Endothelial cell of hepatic sinusoid (primary cell): ENCODE measurements around the gene CNOT6L.

Experiments
- in situ Hi-C: cut with HindIII; loops from 2 replicates; pipeline ENCODE4 v1.10.0; 2017; ENCODE audit warnings: low sequenced_read_pairs

The CNOT6L gene

DNA sequence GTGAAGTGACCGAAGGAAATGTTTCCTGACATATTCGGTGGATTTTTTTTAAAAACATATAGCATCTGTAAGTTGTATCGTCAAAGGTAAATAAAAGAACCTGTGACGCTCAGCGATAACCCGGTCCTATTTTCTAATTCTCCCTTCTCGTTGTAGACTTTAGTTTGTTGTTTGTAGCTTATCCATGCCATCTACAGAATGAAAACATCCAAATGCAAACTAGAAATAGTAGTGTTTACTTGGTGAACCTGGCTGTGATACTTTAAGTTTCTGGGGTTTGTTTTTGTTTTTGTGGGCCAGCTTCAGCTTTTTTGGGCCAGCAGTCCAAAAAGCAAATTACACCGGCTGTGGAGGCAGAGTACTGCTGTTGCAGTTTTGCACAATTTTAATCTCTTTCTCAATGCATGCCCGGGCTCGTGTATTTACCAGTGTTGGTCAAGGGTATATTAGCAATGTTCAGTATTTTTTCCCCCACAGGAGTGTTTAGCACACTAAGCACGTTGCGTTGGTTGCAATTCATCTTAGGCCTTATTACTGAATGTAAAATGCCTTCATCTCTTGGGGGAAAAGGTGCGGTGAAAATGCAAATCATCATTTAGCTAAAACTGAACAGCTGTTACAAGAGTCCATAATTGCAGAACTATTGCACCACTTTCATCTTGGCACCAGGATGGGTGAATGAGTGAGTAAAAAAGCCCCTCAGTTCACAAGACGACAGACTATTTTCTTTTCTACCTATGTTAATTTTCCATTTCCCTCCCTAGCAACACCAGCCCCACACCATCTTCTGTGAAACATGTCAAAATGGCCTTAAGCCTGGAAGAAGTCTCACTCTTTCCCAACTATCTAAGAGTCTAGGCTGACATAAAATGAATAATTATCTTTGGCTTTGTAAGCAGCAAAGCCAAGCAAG, 1.7 kb upstream of the CNOT6L start:
- in situ Hi-C loops: no loop called here

DNA sequence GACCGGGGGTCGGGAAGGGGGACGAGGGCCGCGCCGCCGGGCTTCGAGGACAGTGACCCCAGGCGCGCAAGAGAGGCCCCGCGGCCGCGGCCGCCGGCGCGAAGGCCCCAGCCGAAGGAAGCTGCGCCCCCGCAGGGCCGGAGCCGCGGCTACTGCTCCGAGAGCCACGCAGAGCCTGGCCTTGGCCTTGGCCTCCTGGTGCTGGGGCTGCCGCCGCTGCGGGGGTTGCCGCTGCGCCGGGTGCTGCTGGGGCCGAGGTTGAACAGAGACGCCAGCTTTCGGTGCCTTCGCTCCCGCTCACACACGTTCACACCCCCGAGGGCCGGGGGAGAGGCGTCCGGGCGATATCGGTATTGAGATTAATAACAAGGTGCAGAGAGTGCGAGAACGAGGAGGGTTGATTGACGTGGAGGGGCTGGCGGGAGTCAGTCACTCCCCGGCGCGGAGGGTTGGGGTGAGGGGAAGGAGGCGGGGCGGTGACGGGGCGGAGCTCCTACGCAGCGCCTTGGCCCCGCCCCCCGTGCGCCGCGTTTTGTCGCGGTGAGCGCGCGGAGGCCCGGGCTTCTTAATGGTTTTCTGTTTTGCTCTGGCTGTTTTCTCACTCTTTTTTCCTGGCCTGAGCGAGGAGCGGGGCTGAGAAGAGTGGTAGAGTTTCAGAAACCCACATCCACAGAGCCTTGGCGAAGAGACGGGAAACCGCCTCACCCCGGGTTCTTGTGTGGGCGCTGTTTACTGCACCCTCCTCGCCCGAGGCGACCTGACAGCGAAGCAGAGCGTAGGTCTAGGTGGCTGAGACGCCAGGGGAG, 878 bp upstream of the CNOT6L start:
- in situ Hi-C loops: no loop called here

DNA sequence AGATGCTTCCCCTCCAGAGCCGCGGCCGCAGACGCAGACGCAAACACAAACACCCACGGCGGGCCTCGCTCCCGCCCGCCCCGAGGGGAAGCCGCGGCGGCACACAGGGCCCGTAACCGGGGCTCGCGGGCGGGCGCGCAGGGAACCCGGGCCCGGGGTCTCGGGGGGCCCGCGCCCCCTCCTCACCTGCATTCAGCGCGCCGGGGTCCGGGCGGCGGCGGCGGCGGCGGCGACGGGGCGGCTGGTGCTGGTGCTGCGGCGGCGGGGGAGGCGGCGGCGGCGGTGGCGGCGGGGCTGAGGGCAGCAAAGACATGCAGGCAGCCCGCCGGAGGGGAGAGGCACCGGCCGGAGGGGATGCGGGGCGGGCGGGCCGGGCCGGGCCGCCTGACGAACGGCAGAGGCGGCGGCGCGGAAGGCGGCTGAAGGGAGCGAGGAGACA, 255 bp upstream of the CNOT6L start:
- in situ Hi-C loops: no loop called here

DNA sequence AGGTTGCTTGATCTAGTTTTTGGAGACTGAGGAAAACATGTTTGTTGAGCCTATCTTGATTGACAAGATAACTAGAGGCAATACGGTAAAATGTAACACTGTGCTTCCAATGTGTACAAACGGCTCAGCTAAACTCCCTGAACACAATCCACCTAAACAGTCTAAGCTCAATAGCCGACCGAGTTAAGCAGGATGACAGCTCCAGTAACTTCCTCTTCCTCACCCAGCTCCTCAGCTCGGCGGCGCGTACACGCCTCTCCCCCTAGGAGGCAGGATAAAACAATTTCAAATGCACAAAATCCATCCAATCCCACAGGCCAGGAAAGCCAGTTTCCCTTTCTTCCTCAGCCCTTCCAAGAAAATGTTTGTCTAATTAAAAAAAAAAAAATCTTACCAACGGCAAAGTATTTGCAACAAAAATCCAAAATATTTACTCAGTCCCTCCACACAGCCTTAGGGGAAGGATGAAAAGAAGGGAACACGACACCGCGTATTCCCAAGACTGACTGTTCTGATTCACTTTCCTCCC, 1.0 kb downstream of the CNOT6L start:
- in situ Hi-C loops: no loop called here

DNA sequence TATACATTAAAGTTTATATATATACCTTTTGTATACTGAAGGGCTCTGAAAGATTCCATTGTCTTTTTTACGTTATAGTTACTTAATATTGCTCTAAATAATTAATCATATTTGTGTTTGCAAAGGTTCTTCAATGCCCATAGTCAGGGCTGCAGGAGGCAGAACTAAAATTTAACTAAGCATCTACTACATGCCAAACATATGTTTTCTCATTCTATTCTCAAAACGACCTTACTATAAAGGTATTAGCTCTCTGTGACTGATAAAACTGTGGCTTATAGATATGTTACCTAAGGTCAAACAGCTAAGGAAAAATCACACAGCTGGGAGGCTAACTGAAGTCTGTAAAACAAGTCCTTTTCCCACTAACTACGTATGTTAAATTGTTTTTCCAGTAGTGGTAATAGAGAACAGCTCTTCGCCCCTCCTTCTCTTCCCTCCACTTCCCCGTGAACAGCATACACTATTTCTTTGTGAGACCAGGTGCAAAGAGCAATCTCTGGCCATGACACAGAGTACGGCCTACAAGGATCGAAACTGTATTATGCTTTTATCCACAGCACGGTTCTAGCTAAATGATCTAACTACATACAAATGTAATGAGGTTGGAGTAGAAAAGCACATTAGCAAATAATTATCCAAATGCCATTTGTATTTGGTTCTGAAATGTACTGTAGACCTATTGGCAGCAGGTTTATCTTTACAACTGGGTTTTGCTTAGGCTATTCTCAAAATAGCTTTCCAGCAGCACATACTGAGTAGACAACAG, 1.7 kb downstream of the CNOT6L start:
- in situ Hi-C loops: no loop called here

DNA sequence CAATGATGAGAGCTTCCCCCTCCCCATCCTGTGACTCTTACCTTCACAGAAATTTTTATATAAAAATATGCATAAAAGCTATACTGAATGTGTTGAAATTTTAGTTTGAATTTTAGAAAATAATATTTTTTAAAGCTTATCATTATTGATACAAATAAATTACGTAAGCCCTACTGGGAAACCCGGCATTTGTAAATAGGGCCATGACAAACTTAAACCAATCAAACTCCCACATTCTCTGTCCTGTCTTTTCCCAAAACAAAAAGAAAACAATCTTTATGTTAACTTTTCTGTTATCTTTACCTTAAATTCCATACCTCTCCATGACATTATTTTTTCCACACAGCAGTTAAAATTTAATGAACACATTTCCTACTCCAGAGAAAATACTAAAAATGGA, 2.6 kb downstream of the CNOT6L start:
- in situ Hi-C loops: no loop called here

DNA sequence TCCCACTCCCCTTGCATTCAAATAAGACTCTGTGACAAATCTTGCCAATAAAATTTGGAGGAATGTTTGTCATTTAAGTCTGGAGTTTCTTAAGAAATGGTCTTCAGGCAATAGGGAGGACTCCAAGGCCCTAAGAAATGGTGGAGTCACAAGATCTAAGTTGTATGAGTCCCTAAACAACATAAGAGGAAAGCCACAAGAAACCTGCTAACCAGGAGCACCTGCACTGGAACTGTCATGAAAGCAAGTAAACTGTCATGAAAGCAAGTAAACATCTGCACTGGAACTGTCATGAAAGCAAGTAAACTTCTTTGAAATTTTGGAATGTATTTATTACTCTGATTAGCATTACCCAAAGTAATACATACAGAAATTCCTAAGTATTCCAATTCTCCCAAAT, 3.5 kb downstream of the CNOT6L start:
- in situ Hi-C loops: no loop called here

DNA sequence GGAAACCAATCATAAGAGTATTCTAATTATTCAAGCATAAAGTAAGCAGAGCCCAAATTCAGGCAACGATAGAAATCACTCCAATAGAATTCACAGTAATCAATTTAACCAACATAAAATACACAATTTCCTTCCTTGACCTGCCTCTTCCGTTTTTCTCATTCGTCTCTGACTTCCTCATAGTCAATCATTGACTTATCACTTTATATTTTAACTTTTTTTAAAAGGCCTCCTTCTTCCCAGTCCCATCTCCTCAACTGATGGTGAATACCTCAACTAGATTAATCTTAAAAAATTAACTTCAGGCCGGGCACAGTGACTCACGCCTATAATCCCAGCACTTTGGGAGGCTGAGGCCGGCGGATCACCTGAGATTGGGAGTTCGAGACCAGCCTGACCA, 13.3 kb downstream of the CNOT6L start:
- in situ Hi-C loops: no loop called here

DNA sequence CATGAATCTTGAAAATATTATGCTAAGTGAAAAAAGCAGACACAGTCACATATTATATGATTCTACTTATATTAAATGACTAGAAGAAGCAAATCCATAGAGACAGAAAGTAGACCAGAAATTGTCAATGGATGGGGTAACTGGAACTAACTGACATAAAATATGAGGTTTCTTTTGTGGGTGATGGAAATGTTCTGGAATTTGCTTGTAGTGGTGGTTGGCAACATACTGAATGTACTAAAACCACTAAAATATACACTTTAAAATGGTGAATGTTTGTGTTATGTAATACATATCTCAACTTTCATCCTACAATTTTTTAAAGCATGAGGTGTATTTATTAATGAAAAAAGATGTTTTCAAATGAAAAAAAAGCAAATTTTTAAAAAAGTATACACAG, 14.7 kb downstream of the CNOT6L start:
- in situ Hi-C loops: no loop called here

DNA sequence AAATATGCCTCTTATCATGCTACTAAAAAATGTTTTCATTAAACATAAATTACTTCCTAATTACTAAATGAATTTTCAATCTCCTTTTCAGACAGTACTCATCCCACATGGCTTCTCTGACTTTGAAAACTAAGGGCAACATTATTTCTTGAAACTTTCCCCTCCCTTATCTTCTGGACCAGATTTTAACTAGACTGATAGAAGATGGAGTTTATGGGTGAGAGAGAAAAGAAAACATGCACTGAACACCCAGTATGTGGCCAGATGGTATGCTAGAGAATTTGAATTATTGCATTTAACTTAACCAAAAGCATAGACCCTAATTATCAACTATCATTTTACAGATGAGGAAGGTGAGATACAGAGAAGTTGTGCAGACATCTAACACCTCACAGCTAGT, 16.8 kb downstream of the CNOT6L start:
- in situ Hi-C loops: no loop called here

DNA sequence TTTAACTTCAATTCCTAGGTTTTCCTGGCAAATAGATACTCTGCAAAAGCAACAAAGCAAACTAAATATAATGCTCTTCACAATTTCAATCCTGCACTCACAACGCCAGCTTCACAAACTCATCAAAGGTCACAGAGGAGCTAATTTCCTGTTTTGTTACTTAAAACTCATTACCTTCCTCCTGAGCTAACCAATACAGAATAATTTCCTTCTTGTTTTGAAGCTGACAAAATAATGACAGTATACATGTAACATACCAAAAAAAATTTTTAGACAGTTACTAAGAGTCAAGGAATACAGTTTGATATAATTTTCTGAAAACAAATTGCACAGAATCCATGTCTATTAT, 17.9 kb downstream of the CNOT6L start:
- in situ Hi-C loops: no loop called here

DNA sequence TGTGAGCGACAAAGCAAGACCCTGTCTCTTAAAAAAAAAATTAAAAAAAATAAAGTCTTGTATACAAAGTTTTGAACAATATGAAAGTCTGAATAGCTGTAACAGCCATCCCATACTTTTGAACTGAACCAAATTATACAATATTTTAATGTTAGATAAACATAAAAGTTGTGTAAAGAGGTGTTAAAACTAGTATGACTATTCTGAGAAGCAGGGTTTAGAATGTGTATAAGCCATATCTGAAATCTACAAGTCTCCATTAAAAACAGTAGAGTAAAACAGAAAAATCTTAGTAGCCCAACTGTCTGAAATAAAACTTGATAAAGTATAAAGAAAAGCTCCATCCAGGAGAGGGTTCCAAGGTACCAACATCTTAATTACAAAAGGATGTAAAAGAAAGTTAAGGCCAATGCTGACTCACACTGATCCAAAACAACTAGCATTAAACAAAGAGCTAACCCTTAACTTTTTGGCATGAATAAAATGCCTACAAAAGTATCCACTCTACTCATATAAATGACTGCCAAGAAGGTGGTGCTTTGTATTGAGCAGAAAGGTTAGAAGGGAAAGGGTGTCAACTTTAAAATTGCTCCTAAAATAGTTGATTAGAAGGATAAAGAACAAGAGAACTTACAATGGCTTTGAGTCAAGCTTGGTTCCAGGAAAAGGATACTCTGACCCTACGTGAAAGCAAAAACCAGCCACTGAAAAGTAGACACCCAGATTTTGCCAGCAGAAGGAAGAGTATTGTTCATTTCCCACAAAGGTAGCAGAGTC, 18.5 kb downstream of the CNOT6L start:
- in situ Hi-C loops: no loop called here

DNA sequence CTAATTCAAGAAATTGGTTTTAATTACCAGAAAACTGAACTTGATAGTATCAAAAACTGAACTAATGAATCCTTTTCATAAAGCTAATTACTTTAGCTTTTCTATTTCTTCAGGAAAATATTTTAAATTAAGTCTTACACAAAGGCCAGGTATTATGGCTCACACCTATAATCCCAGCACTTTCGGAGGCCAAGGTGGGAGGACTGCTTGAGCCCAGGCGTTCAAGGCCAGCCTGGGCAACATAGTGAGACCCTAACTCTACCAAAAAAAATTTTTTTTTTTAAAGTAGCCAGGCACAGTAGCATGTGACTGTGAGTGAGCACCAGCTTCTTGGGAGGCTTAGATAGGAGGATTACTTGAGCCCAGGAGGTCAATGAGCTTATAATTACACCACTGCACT, 19.1 kb downstream of the CNOT6L start:
- in situ Hi-C loops: no loop called here

DNA sequence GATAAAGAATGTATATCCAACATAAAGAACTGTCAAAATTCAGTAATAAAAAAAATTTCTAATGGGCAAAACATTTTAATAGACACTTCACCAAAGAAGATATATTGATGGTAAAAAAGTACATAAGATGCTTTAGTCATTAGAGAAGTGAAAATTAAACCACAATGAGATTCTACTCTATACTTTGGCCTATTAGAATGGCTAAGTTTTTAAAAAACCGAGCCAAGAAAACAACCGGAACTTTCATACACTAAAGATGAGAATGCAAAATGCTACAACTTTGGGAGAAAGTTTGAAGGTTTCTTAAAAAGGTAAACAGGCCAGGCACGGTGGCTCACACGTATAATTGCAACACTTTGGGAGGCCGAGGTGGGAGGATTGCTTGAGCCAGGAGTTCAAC, 20.8 kb downstream of the CNOT6L start:
- in situ Hi-C loops: no loop called here

DNA sequence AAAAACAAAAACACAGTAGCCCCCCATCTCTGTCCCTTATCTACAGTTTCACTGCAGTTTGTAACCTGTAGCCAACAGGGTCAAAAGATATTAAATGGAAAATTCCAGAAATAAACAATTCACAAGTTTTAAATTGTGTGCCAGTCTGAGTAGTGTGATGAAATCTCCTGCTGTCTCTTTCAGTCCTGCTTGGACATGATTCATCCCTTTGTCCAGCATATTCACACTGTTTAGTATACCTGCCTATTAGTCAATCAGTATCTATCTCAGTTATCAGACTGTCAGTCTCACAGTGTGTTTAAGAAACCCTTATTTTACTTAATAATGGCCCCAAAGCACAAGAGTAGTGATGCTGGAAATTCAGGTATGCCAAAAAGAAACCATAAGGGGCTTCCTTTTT, 21.9 kb downstream of the CNOT6L start:
- in situ Hi-C loops: no loop called here

DNA sequence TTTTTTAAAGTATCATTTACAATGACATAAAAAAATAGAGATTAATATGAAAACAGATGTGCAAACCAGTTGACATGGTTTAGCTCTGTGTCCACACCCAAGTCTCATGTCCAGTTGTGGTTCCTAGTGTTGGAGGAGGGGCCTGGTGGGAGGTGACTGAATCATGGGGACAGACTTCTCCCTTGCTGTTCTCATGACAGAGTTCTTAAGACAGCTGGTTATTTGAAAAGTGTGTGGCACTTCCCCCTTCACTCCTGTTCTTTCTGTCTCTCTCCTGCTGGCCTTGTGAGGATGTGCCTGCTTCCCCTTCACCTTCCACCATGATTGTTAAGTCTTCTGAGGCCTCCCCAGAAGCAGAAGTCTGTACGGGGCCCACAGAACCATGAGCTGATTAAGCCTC, 23.8 kb downstream of the CNOT6L start:
- in situ Hi-C loops: no loop called here

DNA sequence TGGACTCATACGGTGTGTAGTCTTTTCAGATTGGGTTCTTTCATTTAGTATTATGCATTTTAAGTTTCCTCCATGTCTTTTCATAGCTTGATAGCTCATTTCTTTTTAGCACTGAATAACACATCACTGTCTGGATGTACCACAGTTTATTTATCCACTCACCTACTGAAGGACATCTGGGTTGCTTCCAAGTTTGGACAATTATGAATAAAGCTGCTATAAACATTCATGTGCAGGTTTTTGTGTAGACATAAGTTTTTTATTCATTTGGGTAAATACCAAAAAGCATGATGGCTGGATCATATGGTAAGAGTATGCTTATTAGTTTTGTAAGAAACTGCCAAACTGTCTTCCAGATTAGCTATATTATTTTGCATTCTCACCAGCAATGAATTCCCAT, 29.0 kb downstream of the CNOT6L start:
- in situ Hi-C loops: no loop called here

DNA sequence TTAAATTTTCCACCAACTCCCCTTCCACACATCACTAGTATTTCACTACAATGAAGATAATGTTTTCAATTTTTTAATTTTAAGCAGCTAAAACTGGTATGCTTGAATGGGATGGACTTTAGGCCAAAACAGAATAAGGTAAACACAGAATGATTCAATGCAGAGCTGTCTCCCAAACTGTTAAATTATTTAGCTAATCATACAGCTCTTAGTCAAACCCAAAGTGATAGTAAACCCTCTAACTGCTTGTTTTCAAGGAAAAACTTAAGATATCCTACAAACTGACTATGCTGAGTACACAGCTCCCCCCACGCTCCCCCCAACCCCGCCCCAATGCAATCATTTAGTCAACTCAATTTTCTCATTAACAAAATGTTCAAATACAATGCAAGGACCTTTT, 30.2 kb downstream of the CNOT6L start:
- in situ Hi-C loops: no loop called here

DNA sequence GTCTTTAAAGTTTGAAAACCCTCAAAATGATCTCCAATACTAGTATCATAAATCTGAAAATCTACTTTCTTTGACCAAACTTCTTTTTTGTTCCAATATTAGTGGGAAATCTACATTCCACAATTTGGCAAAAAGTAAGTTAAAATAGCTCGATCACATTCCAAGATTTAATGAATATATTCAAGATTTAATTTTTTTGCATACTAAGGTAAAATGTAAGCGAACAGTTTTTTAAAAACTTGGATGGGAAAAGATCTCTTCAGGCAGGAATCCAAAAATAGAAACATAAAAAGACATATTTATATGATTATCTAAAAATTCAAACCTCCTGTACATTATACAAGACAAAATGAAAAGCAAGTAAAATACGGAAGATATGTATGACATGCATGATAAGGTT, 31.2 kb downstream of the CNOT6L start:
- in situ Hi-C loops: no loop called here

DNA sequence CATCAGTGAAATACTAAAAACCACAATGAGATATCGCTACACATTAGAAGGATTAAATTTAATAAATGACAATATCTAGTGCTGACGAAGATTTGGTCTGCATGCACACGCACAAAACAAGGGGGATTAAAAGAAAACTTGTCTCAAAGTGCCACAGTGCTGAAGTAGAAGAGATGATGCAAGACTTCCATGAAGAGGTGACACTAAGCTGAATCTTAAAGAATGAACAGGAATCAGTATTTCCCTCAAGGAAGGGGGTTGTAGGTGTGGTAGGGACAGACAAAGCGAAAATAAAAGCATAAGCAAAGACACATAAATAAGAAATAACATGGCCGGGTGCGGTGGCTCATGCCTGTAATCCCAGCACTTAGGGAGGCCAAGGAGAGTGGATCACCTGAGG, 33.5 kb downstream of the CNOT6L start:
- in situ Hi-C loops: no loop called here
